ENCODE measurements around the gene OCLN.
"Not testable (repeated sequence)": the region's sequence is repeated elsewhere in the genome, so short reads cannot be mapped to it uniquely, and the experiment has no call there.

The OCLN gene

GRCh38 chr5:69492923-69493395 lies 369 bp downstream of the OCLN start:
- DNase-seq: no peak

DNA sequence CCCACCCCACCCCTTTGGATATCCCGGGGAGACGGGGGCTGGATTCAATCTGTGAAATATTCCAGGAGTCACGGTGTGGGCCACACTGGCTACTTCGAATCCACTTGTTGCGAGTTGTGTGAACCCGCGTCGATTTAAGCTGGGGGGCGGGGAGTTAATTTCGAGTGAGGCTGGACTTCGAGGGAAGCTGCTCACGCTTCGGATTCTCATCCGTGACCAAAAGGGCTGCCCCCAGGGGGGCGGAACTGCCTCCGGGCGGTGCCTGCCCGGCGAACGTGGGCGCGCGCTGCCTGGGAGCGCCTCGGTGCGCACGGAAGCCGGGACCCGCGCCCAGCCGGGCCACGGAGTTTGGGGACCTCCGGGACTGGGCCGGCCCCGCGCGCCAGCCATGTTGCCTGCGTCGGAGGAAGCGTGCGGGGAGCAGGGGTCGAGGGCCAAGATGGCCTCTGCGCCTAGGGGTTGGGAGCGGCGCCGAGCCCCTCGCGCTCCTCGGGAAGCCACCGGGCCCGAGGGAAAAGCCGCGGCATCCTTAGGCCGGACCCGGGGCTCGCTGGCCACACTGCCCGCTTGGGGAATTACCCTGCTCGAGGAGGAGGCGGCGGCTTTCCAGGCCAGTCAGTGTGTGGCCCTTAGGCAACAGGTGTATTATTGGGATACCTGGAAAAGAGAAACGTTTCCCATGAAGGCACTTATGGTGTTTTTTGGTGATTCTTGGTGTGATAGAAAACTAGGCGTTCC lies 975 bp downstream of the OCLN start:
- DNase-seq: no peak

- DNase-seq: no peak
Observed at GRCh38 chr5:69494452-69494851, 1.9 kb downstream of the OCLN start.

DNA sequence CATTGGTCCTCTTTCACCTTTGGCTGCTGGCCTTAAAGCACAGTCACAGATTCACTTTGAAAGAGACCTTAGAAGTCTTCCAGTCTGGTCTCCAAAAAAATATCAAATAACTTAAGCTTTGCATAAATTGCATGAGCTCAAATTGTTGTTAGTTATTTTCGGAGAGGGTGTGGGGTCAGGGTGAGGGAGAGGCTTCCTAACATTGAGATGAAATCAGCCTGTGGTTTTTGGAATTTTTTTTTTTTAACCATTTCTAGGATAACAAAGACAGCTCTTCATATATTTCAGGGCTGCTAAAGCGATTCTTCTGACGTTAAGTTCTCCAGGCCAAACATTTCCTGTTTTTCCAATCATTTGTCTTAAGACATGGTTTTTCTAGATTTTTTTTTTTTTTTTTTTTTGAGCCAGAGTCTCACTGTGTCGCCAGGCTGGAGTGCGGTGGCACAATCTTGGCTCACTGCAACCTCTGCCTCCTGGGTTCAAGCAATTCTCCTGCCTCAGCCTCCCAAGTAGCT lies 4.5 kb downstream of the OCLN start:
- DNase-seq: no peak

DNA sequence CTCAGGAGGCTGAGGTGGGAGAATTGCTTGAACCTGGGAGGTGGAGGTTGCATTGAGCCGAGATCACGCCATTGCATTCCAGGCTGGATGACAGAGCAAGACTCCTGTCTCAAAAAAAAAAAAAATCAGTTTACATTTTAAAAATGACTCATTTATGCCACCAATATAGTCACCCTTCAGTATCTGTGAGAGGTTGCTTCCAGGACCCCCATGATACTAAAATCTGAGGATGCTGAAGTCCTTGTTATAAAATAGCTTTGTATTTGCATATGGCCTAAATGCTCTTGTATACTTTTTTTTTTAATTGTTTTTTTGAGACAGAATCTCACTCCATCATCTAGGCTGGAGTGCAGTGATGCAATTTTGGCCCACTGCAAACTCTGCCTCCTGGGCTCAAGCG lies 5.8 kb downstream of the OCLN start:
- no peak for DNase-seq

DNA sequence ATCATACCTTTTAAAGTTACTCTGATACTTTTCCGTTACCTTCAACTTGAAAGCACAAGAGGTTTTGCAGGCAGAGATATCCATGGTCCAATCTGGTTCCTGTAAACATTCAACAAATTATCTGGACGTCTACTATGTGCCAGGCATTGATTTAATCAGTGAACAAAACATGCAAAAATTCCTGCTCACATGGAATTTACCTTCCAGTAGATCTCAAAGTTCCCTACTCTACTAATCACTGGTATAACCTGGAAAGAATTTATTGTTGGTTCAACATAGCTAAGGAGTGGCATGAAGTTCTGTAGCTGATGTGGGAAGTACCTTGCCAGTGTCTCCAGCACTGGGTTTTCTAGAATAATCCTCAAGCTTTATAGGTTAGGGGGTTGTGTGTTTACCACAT lies 9.8 kb downstream of the OCLN start:
- DNase-seq: no peak

- no peak for DNase-seq
Observed at GRCh38 chr5:69502767-69503488, 10.3 kb downstream of the OCLN start.

GRCh38 chr5:69504036-69504435 lies 11.4 kb downstream of the OCLN start:
- no peak for DNase-seq

DNA sequence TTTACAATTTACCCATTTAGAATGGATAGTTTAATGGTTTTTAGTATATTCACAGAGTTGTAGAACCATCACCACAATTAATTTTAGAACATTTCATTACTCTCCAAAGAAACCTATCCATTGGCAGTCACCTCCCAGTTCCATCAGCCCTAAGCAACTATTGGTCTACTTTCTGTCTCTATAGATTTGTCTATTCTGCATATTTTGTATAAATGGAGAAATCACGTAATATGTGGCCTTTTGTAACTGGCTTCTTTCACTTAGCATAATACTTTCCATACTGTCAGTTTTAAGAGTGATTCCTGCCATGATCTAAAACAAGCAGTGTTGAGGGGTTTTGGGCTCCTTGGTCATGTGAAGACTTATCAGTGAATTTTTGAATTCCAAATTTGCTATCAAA lies 12.7 kb downstream of the OCLN start:
- no peak for DNase-seq

GRCh38 chr5:69509212-69509611 lies 16.6 kb downstream of the OCLN start:
- DNase-seq: peak; percentile 26 to 40

- no peak for DNase-seq
Observed at GRCh38 chr5:69510694-69511093, 18.1 kb downstream of the OCLN start.

- DNase-seq: no peak
Observed at GRCh38 chr5:69512740-69513260, 20.2 kb downstream of the OCLN start.

- DNase-seq: not testable (repeated sequence)
Observed at GRCh38 chr5:69515570-69515969, 23.0 kb downstream of the OCLN start.

DNA sequence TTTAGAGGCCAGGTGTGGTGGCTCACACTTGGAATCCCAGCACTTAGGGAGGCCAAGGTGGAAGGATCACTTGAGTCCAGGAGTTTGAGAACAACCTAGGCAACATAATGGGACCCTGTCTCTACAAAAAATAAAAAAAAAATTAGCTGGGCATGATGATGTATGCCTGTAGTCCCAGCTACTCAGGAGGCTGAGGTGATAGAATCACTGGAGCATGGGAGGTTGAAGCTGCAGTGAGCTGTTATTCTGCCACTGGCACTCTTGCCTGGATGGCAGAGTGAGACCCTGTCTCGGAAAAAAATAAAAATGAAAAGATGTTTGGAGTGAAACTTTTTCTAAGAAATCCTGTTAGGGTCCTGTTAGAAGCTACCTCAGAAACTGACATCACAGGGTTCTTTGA lies 24.2 kb downstream of the OCLN start:
- DNase-seq: no peak

- DNase-seq: no peak
Observed at GRCh38 chr5:69517763-69518212, 25.2 kb downstream of the OCLN start.

DNA sequence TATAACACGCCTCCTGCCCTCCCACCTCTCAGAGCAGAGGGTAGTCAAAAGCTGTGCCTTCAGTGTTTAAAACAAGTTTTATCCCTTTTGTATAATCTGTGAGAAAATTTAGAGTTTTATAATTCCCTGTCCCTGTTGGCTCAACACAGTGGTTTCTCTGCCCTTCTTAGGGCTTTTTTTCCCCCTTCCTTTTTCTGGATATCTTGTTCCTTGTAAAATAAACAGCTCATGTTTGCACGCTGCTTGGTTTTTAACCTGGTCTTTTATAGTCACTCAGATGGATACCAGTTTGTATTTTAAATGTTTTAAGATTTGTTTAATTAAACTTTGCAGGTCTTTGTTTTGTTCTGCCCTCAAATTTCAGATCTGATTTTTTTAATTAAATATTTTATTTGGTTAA lies 26.7 kb downstream of the OCLN start:
- DNase-seq: no peak

DNA sequence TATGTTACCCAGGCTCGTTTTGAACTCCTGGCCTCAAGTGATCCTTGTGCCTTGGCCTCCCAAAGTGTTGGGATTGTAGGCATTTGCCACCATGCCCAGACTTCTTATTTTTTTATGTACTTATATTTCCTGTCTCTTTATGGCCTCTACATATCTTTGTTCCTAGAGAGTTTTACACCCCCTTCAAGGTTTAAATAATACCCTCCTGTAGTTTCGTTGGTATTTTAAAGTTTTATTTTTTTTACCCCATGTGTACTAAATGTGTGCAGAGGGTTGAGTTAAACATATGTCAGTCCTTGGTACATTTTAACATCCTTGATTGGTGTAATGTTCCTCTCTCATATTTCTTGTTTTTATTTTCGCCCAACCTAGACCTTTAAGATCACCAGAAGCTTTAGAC lies 29.4 kb downstream of the OCLN start:
- no peak for DNase-seq

GRCh38 chr5:69525490-69525889 lies 32.9 kb downstream of the OCLN start:
- no peak for DNase-seq

DNA sequence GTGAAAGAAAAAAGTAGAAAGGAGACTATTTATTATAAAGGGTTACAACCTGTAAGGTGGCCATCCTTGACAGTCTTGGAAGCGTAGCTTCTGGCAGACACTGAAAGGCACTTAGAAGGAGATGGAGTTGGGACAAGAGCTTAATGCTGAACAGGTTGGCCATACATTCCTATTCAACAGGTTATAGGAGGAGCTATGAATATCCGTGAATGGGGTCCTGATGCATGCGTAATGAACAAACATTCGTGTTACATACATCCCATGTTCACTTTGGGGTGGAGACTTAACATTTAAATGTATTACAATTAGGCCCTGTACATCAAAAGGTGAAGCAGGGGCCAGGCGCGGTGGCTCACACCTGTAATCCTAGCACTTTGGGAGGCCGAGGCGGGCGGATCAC lies 34.1 kb downstream of the OCLN start:
- DNase-seq: no peak

- DNase-seq: no peak
Observed at GRCh38 chr5:69527128-69527770, 34.7 kb downstream of the OCLN start.

- DNase-seq: no peak
Observed at GRCh38 chr5:69528035-69528434, 35.4 kb downstream of the OCLN start.

DNA sequence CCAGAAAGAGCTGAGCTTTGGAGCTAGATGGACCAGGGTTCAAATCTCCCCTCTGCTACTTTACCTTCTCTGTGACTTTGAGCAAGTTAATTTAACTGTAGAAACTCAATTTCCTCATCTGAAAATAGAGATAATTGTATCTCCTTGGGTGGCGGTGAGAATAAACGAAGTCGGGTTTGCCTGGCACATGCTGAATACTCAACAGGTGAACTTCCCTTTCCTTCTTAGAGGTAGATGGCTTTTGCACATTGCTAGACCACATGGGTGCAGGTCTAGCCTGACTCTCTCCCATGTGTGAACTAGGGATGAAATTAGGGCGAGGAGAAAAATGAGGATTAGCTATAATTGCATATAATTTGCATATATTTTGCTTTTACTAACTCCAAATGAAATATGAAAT lies 36.0 kb downstream of the OCLN start:
- no peak for DNase-seq
